ENCODE results near the gene PCAT6.
"Not testable (repeated sequence)": the region's sequence is repeated elsewhere in the genome, so short reads cannot be mapped to it uniquely, and the experiment has no call there.

Gene PCAT6

DNA sequence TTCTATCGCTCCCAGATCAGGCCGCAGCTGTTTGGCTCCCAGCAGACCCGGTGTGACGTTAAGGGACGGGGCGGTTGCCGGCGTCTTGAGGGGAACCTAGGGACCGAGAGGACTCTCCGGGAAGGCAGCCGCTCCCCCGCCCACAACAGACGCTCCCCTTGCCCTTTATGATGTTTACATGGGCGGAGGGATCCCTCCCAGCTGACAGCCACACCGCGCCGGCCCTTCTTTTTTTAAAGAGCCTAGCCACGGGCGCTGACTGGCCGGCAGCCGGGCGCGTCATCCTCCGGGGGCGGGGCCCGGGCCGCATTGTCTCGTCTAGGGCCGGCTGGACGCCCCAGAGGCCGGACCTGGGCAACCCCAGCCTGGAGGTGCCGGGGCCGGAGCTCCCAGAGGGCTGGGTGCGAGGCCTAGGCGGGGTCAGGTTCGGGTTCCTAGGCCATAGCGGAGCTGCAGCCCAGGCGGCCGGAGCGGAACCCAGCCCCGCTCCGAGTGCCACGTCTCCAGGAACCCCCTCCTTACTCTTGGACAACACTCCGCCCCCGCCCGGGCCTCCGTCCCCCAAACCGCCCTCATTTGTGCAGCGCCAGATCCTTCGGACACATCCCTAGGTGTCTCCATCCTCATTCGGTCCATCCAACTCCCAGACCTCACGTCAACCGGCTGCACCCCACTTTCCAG lies at the start of gene PCAT6:
TSS of gene PCAT6 (plus strand) at position 340 of the 681 bp plus-strand sequence.
- DNase-seq (ENCODE audit: low read depth): peak; percentile 71

- DNase-seq (ENCODE audit: low read depth): no peak
These were observed 48.7 kb upstream of the PCAT6 start for GRCh38 chr1:202762019-202762418.

- DNase-seq (ENCODE audit: low read depth): peak; percentile 1
These were observed 45.0 kb upstream of the PCAT6 start for GRCh38 chr1:202765721-202766120.

DNA sequence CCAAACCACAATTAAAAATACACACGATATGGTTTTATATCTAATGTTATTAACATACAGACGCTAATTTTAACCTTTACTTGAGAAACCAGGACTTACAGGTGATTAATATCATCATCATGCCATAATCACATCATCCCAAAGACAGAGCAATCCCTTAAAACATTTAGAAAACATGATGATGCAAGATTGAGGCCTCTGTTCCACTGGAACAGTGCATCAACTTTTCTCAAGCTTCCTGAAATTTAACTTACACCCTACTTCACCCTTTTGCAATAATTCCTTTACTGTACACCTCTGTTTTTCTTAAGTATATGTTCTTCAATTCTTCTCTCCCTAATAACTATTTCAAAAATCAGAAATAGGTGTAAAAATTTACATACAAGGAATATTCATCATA lies 40.6 kb upstream of the PCAT6 start:
- DNase-seq (ENCODE audit: low read depth): no peak

- DNase-seq (ENCODE audit: low read depth): no peak
These were observed 29.6 kb upstream of the PCAT6 start for GRCh38 chr1:202781180-202781579.

GRCh38 chr1:202786804-202787203 lies 23.9 kb upstream of the PCAT6 start:
- no peak for DNase-seq (ENCODE audit: low read depth)

DNA sequence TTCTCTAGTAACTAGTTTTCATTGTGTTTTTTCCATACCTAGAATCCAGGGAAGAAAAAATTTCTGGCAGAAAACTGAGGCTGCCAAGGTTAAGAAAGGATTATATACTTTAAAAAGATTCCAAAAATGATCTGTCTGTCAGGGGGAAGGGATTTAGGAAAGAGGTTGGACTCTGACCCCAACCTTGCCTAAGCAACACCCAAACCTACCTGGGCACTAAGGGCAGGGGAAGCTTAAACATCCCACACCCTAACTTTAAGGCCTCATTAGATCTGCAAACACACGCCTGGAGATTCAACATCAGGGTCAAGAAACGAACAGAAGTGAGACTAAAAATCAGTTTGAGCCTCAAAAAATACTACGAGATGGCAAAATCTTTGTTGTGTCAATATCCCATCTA lies 22.0 kb upstream of the PCAT6 start:
- no peak for DNase-seq (ENCODE audit: low read depth)

GRCh38 chr1:202791077-202791747 lies 19.5 kb upstream of the PCAT6 start:
- DNase-seq (ENCODE audit: low read depth): no peak

GRCh38 chr1:202794051-202794740 lies 16.6 kb upstream of the PCAT6 start:
- no peak for DNase-seq (ENCODE audit: low read depth)

- not testable (repeated sequence) for DNase-seq (ENCODE audit: low read depth)
These were observed 15.8 kb upstream of the PCAT6 start for GRCh38 chr1:202794931-202795330.

DNA sequence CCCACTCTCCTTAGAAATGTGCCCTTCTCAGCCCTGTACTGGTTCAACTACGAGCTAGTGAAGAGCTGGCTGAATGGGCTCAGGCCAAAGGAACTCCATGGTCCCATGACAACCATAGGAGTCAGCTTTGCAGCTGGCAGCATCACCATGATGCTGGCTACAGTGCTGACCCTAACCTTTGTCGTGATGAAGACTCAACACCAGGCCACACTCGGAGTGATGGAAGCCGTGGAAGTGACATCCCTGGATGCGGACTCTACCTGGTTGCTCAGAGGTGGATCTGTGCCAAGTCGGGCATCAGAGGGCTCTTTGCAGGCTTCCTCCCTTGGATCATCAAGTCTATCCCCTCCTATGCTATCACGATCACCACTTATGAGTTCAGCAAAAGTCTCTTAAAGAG lies 14.1 kb upstream of the PCAT6 start:
- DNase-seq (ENCODE audit: low read depth): no peak

- no peak for DNase-seq (ENCODE audit: low read depth)
These were observed 12.5 kb upstream of the PCAT6 start for GRCh38 chr1:202798260-202798659.

- no peak for DNase-seq (ENCODE audit: low read depth)
These were observed 11.9 kb upstream of the PCAT6 start for GRCh38 chr1:202798792-202799331.

GRCh38 chr1:202800742-202801141 lies 10.0 kb upstream of the PCAT6 start:
- DNase-seq (ENCODE audit: low read depth): no peak

- DNase-seq (ENCODE audit: low read depth): no peak
These were observed 9.6 kb upstream of the PCAT6 start for GRCh38 chr1:202801175-202801574.

- no peak for DNase-seq (ENCODE audit: low read depth)
These were observed 8.7 kb upstream of the PCAT6 start for GRCh38 chr1:202802034-202802433.

DNA sequence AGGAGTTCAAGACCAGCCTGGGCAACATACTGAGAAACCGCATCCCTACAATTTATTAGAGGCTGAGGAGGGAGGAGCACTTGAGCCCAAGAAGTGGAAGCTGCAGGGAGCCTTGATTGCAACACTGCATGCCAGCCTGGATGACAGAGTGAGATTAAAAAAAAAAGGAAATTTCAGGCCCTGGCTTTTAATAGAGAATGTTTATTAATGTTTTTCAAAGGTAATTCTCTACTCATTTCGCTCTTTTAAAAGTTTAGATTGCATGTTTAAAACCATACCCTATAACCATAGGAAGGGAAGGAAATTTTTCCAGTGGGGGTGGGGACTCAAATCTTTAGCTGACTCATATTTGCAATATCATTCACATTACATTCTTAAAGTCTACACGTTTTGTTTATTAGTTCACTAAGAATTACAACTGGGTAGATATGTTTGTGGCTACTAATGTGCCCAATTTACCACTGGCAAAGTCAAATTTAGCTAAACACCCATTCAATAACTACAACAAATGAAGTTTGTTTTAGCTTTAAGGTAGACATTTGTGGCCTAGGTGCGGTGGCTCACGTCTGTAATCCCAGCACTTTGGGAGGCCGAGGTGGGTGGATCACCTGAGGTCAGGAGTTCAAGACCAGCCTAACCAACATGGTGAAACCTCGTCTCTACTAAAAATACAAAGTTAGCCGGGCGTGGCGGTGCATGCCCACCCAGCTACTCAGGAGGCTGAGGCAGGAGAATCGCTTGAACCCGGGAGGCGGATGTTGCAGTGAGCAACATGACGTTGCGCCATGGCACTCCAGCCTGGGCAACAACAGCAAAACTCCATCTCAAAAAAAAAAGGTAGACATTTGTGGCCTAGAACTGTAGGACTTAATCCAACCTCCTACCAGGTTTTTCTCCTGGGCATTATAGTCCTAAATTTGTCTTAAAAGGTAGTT lies 7.5 kb upstream of the PCAT6 start:
- DNase-seq (ENCODE audit: low read depth): no peak

DNA sequence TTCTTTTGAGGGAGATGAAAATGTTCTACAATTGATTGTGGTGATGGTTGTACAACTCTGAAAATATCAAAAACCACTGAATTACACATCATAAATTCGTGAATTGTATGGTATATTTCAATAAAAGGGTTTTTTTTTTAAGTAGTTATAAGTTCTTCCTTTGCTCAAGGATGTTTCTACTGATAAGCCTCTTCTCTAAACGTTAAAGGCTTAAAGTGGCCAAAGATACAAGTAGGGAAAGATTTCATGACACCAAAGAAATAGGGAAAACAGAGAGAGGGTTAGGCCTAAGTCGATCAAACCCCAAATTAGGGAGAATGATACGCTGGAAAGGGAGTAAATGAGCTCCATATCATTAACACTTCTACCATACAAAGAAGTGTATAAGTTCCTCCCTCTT lies 6.6 kb upstream of the PCAT6 start:
- no peak for DNase-seq (ENCODE audit: low read depth)

GRCh38 chr1:202805886-202806844 lies 4.6 kb upstream of the PCAT6 start:
- no peak for DNase-seq (ENCODE audit: low read depth)

GRCh38 chr1:202806845-202807450 lies 3.8 kb upstream of the PCAT6 start:
- no peak for DNase-seq (ENCODE audit: low read depth)
